GM19324 (cell line): ENCODE measurements around the gene RPL28.

Experiments used
- ATAC-seq: cut with Tn5 transposase; IDR thresholded peaks from one replicate; pipeline ENCODE4 v1.9.1; 2021; ENCODE audit warnings: mild to moderate bottlenecking, moderate library complexity; ENCODE audit not compliant: unreplicated experiment, low FRiP score

Gene RPL28

DNA sequence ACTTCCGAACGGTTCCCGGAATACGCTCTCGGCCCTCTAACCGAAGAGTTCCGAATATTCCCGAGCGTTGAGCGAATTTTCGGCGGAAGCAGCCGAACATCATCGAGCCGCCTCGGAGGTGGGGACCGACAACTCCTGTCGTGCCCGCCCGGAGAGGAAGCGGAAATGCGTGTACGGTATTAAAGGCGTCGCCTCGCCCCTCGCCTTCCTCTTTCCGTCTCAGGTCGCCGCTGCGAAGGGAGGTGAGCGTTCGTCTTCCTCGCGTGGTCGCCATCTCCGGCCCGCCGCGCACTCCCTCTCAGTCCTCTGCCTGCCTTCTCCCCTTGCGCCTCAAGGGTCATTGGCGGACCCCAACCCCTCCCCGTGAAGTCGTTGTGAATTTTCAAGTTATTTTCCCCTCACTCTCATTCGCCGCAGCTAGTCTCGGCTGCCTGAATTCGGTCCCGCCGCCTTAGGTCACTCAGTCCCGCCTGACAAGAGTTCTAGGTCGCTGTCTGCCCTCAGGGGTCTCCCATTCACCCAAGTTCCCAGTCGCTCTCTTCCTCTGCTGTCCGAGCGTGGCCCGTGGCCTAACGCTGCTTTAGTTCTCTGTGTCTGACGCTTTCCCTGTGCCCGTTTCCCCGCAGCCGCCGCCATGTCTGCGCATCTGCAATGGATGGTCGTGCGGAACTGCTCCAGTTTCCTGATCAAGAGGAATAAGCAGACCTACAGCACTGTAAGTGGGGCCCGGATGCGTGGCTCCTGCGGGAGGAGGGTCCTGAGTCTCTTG, at the start of gene RPL28:
Gene RPL28, plus strand, starts transcription at position 209 of the 769 bp plus-strand sequence. Its CDS starts 426 bp downstream, at position 635.
- peak; percentile 76 for ATAC-seq

DNA sequence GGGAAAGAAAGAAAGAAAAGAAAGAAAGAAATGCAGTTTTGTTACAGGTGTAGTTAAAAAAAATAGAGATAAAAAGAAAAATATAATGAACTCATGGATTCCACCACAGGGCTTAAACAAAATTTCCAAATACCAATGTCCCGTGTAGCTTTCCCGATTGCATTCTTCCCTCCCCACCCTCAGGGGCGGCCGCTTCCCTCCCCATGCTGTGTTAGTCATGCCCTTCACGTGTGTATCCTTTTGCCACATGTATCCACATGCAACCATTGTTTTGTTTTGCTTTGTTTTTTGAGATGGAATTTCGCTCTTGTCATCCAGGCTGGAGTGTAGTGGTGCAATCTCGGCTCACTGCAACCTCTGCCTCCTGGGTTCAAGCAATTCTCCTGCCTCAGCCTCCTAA, 49.6 kb upstream of the RPL28 start:
- ATAC-seq = no peak

DNA sequence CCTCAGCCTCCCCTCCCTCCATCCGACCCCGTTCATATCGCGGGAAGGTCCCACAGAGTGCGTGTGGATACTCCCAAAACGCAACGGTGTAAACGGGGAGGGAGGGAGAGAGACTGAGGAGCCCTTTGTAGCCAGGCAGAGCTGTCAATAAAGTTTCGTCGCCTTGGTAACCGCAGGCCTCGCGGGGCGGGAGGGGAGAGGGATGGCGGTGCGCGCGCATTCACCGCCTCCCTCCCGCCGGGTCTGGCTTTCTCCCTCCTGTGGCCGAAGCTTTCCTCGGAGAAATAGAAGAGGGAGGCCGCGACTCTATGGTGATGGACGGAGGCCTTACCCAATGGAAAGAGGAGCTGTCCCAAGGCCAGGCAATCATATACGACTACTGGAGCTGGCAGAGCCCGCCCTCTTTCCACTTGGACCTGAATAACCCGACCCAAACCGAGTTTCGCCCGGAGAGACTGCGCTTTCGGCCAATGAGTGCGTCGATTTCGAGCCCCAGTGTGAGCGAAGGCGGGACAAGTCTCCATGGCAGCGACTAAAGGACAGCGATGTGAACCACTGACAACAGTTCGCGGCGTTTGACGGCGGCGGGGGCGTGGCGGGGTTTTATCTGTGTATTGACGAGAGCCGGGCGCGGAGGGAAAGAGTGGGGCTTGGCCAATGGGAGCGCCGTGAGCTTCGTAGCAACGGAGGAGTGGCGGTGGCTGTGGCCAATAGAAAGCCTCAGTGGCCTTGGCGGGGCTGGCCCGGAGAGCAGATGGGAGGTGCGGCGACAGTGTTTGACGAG, 46.4 kb upstream of the RPL28 start, which contains the start of gene KMT5C:
Gene KMT5C, plus strand, starts transcription at position 772 of the 784 bp plus-strand sequence. CDS start 2,061 bp downstream, outside the sequence.
- ATAC-seq = peak; percentile 90

DNA sequence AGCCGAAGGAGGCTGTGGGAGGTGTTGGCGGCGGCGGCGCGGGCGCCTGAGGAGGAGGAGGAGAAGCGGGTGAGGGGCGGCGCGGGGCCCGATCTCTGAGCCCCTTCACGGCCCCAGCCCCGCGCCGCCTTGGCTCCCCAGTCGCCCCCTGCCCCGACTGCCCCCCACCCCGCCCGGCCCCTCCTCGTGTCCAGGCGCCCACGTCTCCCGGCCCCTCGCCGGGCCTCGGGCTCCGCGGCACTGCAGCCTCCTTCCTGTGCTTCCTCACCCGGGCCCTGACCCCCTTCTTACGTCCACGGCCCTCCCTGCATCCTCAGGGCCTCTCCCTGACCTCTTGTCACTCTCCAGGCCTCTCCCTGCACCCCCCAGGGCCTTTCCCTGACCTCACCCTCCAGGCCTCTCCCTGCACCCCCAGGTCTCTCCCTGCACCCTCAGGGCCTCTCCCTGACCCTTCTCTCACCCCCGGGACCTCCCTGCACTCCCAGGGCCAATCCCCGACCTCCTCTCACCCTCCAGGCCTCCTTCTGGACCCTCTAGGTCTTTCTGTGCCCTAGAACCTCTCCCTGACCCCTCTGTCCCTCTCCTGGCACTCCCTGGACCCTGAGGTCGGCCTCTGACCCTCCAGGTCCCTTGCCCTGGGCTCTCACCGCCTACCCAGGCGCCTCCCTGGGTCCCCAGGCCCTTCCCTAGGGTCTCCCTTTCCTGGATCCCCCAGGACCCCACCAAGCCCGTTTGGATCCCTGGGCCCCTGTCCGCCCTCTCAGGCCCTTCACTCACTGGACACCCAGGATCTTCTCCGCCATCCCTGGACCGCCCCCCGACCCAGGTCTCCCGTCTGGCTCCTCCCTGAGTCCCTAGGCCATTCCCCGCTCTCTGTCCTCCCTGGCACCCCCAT, 45.6 kb upstream of the RPL28 start:
- no peak for ATAC-seq

DNA sequence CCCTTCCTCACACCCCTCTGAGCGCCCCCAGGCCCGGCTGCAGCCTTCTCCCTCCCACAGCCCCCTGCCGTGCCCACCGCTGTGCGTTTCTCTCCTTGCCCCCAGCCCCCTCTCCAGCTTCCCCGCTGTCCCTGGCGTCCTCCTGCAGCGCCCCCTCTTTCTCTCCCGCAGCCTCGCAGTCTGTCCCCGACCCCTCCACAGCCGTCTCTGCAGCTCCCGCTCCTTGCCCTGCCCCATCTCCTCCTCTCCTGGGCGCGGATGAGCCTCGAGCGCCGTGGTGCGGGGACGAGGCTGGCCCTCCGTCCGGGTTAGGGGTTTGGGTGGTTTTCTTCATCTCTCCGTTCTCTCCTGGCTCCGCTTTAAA, 45.0 kb upstream of the RPL28 start:
- no peak for ATAC-seq

DNA sequence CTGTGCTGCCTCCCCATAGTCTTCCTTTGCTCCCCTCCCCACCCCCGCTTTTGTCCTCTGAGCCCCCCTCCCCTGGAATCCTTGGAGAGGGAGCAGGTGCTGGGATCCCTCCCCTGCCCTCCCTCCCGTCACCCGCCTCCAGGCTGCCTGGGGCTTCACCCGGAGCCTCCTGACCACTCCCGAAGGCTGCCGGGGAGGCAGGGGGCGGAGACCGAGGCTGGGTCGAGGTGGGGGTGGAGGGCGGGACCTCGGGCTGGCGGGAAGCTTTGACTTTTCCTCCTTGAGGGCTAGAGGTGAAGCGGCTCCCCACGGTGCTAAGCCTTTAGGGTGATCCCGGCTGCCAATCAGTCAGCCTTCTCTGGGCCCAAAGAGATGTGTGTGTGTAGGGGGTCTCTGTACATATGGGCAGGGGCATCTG, 44.6 kb upstream of the RPL28 start:
- ATAC-seq = no peak

DNA sequence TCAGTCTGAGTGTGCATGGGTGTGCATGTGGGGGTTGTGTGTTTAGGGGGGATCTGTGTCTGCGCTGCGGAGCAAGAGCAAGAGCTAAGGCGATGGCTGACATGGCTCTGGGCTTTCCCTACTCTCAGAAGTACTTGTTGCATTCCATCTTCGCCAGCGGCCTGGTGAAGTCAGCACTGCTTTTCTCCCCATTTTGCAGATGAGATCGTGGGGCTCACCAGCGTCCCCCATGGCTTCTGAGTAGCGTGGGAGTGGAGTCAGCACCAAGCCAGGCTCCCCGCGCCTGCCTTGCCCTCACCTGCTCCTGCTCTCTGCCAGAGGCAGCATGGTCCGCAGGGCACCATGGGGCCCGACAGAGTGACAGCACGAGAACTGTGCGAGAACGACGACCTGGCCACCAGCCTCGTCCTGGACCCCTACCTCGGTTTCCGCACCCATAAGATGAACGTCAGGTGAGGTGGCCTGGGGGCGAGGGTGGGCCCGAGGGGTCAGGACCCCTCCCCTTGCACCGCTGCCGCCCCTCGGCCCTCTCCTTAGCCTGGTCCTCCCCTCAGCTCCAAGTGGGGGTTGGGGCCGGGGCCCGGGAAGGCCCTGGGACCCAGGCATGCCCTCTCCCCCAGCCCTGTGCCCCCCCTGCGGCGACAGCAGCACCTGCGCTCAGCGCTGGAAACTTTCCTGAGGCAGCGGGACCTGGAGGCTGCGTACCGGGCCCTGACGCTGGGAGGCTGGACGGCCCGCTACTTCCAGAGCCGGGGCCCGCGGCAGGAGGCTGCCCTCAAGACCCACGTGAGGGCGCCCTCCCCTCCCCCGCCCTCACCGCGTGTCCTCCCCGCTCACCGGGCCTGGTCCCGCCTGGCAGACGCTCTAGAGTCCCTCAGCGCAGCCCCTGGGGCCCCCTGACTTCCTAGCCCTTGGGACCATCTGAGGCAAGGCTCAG, 43.9 kb upstream of the RPL28 start:
- ATAC-seq = no peak

DNA sequence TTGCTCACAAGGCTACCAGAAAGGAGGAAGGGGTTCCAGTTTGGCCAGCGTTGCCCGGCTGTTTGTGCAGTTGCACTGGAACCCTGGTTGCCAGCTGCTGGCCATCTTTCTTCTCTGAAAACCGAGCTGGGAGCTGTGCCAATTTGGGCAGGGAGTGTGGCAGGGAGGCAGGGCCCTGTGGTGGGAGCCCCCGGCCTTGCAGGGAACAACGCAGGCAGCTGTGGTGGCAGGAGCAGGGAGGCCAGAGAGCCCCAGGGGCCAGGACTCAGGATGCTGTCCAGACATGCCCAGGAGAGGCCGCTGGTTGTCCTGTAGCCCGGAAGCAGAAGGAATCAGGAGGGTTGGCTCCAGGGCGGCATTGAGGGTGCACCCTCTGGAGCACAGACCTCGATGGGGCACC, 41.3 kb upstream of the RPL28 start:
- ATAC-seq = no peak

DNA sequence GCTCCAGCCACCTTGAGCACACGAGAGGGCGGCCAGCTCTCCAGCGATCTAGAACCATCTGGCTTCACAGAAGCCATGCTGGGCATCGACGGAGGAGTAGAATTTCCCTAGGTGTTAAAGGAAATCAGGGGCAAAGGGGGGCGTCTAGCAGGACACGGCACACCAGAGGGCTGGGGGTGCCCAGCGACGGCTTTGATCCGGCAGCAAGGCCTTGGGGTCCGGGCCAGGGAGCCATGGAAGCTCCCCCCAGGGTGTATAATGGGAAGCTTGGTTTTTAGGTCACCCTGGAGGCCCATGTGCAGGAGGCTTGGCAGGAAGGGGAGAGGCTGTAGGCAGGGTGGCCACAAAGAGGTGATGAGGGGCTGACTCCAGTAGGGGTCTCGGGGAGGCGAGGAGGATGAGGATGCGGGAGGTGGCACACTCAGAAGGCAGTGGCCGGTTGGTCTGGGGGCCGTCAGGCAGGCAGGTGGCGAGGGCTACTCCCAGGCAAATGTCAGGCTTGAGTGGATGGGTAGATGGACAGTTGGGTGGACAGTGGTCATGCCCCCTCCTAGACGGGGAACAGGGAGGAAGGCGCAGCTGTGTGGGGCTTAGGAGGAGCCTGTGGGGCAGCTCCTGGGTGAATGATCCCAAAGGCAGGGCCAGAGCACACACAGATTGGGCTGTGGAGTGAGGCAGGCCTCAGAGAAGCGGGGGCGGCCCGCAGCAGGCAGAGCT, 40.5 kb upstream of the RPL28 start:
- ATAC-seq = no peak

DNA sequence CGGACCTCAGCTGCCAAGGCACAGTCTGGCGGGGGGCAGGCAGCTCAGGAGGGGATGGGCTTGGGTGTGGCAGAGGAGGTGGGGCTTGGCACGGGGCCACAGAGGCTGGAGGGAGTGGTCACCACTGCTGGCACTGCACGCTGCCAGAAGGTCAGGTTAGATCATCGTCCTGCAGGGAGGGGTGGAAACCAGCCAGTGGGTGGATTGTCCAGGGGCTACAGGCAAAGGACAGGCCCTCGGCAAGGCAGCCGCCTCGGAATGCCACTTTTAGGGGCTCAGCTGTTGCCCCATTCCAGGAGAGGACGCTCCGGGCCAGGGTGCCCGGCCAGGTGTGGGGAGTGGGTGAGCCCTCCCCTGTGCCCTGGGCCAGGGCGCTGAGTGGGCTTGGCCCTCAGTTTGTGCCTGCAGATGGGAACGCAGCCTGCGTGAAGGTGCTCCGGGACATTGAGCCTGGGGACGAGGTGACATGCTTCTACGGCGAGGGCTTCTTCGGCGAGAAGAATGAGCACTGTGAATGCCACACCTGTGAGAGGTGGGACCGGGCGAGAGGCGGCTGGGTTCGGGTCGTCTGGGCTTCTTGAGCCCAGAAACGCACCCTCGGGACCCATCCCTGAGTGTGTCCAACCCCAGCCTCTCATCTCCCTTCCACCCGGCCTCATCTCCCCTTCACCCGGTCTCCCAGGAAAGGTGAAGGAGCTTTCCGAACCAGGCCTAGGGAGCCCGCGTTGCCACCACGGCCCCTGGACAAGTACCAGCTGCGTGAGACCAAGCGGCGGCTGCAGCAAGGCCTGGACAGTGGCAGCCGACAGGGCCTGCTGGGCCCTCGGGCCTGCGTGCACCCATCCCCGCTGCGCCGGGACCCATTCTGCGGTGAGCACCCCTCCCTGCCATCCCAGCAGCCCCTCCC, 39.7 kb upstream of the RPL28 start:
- no peak for ATAC-seq

DNA sequence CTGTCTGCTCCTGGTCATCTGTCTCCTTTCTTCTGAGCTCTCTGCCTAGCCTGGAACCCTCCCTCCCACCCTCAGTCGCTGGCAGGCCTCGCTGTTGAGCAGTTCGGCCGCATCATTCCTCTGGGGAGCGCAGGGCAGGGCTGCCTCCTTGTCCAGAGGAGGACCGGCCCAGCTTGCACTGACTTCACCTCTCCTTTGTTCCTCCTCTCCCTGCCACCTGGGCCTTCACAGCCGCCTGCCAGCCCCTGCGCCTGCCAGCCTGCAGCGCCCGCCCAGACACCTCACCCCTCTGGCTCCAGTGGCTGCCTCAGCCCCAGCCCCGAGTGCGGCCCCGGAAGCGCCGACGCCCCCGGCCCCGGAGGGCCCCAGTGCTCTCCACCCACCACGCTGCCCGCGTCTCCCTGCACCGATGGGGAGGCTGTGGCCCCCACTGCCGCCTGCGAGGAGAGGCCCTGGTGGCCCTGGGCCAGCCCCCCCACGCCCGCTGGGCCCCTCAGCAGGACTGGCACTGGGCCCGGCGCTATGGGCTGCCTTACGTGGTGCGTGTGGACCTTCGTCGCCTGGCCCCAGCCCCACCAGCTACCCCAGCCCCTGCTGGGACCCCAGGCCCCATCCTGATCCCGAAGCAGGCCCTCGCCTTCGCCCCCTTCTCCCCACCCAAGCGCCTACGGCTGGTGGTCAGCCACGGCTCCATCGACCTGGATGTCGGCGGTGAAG, 38.8 kb upstream of the RPL28 start:
- ATAC-seq = no peak

DNA sequence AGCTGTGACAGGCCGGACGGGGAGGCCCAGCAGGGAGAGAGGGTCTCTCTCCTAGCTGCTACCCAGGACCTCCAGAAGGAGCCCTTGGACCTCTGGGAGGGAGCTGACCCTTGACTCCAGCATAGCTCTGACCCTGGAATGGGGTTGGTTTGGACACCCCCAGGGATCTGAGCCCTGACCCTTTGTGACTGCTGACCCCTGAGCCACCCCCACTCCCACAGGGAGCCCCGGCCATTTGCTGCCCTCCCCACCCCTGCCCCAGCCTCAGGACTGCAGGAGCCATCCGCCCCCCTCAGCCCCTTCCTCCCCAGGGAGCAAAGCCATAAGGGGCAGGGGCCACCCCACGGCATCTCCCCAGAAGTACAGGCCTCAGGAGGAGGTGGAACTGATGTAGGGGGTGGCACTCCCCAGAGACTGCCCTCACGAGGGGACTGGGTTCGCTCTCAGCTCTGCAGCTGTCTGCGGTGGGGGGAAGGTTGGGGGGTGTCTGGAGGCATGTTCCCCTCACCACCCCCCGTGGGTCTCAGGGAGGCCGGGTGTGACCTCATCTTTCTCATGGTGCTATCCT, 38.2 kb upstream of the RPL28 start:
- ATAC-seq = no peak

DNA sequence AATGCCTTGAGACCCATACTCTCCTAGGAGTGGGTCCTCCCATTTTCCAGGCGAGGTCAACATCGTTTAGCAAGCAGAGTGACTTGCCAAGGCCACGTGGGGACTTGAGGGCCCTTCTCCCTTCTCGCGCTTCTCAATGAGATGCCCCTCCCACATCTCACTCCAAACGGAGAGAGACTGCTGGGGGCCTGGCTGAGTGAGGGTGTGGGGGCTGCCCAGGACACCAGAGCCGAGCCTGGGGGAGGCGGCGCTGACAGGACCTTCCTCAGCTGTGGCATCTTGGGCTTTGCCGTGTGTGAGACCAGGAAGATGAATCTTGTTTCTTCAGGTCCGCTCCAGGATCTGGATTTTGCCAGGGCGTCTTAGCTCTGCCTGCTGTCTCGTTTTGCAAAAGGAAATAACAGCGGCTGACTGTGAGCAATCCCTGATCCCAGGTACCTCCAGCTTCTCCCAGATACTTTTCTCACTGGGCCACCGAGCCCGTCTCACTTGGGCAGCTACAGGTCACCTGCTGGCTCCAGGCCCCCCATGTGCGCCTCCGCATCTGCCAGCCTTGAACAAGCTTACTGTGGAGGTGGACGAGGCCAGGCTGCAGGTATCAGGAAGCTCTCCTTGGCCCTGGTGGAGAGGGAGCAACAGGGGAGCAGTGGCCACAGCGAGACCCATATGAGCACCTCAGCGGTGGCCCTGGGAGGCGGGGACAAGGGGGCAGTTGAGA, 37.3 kb upstream of the RPL28 start:
- no peak for ATAC-seq

DNA sequence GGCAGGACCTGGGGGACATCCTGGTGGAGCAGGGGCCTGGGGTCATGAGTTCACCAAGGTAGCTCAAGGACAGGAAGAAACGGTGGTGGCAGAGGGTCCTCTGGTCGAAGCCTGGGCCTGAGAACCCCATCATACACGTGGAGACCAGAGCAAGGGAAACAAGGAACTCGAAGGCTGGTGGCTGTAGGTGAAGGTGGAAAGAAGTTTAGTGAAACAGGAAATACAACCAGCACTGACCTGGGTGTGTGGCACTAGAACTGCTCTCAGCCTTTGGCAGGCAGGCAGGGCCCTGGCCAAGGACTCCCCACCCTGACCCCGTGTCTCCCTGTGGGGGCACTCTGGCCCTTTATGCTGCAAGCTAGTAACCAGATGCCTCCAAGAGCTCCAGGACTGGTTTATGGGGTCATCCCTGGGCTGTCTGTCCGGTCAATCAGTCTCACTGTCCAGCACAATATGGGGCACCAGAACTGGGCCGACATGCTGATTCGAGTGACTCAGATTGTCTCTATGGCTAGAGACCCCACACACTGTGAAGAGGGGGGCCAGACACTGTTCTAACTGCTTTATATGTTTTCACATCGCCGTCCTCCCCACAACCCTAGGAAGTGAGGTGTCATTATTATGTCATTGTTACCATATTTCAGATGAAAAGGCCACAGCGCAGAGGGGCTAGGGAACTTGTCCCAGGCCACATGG, 35.0 kb upstream of the RPL28 start:
- no peak for ATAC-seq

DNA sequence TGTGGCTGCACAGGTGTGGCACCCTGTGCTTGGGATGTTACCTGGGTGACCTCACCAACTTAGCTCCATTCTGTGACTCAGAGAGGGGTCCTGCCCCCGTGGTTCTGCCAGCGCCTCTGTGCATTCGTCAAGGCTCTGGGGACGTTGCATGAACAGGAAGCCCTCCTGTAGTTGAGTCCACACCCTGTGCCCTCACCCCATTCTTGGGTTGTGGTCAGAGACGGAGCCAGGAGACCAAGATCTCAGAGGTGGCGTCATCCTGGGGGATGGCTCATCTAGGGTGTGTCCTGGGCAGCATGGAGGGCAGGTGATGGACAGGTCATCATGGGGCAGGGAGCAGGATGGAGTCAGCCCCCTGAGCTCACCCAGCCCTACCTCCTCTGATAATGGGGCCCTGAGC, 33.7 kb upstream of the RPL28 start:
- no peak for ATAC-seq
